Measurements from ENCODE around the gene PXMP2.
"Not testable (repeated sequence)": the region's sequence is repeated elsewhere in the genome, so short reads cannot be mapped to it uniquely, and the experiment has no call there.

Gene PXMP2

GRCh38 chr12:132660996-132661395 is 26.4 kb upstream of the PXMP2 start:
- no peak for DNase-seq

GRCh38 chr12:132661972-132662371 is 25.4 kb upstream of the PXMP2 start:
- DNase-seq: no peak

DNA sequence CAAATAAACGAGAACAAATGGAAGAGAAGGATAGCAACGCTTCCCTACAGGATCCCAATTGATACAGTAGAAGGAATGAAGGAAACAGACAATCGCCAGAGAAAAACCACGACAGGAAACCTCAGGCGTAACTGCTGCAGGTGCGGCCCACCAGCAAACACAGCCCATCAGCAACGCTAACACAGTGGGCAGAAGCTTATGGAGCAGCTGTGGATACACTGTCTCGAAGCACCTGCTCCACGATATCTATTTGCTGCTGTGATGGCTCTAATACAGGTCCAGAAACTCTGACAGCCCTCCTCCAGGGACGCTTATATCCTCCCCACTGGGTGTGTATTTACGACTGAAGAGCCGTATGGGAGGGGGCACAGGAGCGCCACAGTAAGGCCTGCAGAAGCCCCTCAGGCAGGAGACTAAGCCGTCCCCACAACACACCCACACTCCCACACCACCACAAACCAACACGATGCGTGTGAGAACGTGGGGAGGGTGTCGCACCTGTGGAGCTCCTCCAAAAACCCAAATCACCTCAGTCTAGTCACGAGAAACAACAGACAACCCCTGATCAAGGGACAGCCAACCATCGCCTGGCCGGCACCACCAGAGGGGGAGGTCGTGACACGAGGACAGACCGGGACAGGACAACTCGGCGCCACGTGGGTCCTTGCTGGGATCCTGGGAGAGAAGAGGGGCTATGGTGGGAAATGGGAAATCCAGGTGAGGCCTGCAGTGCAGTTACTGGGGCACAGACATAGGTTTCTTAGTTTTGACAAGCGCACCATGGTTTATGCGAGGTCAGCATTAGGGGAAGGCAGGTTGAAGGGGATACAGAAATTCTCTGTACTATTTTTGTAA is 24.3 kb upstream of the PXMP2 start:
- DNase-seq: no peak

DNA sequence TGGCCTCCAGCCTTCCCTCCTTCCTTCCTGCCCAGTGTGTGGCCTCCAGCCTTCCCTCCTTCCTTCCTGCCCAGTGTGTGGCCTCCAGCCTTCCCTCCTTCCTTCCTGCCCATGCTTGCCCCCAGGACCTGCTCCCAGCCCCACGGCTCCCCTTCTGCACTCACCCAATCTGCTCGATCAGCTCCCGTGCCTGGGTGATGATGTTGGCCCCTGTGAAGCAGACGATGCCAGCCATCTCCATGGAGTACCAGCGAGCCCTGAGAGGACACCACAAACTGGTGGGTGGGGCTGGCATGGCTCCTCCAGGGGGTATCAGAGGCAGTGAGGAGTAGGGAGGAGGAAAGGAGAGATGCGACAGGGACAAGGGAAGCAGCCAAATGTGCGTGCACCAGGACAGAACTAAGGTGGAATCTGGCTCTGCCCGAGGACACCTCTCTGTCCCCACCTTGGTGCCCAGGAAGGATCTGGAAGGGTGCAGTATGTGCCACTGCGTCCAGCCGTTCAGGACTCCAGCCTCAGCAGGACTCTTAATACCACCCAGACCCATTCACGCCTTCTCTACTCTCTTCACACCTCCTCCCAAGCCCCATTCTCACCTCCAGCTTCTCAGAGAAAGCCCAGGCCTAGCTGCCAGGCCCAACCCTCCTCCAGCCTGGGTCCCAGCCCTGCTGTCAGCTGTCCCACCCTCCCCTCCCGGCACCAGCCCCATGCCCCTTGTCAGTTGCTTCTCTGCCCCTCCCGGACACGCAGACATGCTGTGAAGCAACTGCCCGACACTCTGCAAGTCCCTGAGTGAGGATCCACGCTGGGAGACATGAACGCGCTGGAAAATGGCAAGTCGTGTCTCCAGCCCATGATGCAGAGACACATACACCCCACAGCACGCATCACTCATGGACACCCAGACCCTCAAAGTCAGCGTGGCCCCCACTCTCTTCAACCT is 22.9 kb upstream of the PXMP2 start:
- DNase-seq: no peak

DNA sequence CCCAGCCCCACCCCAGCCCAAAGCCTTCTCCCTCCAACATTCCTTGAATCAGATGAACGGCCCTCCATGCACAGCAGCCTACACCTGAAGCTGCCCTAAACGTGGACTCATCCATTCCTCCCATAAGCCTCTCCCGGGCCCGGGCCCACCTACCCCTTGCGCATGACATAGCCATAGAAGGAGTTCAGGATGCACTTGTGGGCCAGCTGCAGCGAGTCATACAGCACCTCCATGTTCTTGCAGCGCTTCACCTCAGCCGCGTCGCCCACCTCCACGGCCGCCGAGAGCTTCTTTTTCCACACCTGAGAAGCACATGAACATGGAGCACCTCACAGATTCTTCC is 22.3 kb upstream of the PXMP2 start:
- no peak for DNase-seq

DNA sequence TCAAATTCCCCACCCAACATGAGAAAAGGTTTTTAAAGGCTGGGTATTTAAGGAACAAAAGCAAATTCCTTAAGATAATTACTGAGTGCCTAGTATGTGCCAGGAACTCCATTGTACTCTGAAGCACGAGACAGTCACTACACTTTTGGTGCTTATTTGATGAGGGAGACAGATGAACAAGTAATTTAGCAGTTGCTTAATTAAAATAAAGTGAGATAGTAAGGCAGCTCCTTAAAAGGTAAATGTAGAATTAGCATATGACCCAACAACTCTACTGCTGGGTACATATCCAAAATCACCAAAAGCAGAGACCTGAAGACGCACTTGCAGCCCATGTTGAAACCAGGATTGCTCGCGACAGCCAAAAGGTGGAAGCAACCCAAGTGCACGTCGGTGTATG is 21.6 kb upstream of the PXMP2 start:
- no peak for DNase-seq

- no peak for DNase-seq
Measured at GRCh38 chr12:132668191-132669088, 18.9 kb upstream of the PXMP2 start.

GRCh38 chr12:132669166-132669879 is 18.1 kb upstream of the PXMP2 start:
- DNase-seq: no peak

DNA sequence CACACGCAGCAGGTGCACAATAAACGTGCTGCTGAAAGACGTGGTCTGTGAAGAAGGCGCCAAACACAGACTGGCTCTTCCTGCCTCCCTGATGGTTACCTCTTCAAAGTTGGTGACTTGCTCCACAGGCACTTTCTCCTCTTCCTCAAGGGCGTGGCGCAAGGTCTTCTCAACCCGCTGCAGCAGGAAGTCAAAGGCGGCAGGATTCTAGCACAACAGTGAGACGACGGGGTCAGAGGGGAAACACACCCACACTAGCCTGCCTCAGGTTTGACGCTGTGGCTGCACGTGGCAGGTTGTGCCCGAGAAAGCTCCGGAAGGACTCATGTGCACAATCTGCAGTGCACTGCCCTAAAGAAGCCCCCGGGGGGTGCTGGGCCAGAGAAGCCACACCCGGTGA is 15.3 kb upstream of the PXMP2 start:
- DNase-seq: no peak

DNA sequence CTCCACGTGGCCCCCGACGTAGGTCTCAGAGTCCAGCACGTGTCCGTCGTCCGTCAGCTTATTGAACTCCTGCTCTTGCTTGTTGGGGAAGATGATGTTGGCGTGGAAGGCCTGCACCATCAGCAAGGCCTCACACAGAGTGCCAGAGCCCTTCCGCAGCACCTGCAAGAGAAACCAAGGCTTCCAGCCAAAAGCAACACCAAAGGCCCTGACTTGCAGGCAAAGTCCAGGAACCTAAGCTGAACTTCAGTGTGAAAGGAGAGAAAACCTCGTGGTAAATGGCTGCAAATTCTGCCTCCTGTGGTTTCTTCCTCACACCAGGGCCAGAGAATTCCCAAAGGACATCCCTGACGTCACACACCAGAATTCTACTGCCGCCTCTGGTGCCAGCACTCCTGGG is 14.7 kb upstream of the PXMP2 start:
- no peak for DNase-seq

DNA sequence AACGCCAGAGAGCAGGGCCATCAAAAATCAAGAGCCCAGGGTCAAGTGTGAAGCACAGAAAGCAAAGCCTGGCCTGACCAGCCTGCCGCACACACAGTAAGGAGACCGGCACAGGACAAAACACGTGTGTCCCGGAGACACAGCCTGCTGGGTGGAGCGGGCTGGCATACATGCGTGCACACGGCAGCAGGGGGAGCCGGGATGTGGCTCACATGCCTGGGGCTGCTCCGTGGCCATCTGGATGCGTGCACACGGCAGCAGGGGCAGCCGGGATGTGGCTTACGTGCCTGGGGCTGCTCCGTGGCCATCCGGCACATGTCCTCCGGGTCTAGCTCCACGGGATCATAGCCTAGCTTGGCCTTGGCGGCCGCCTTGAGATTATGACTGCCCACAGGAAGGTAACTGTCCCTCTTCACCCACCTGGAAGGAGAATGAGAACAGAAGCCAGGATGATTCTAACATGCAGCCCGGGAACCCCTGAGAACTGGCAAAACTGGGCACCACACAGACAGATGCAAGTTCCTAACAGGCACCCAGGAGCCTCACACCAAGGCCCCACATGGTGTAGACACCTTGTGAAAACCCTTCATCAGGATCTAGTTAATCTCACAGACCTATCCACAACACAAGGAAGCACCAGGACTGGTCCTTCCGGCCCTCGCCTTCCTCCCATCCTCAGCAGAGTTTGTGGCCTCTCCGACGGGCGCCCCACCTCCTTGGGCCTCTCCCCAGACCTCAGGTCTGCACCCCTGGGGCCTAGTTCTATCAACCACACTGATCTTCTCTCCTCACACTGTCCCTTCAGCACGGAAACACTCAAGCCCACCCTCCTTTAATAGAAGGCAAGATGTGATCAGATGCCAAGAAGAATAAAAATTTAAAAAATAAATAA is 13.9 kb upstream of the PXMP2 start:
- DNase-seq: no peak

- no peak for DNase-seq
Measured at GRCh38 chr12:132674561-132674960, 12.8 kb upstream of the PXMP2 start.

GRCh38 chr12:132675757-132676432 is 11.5 kb upstream of the PXMP2 start:
- DNase-seq: no peak

- DNase-seq: no peak
Measured at GRCh38 chr12:132677492-132677891, 9.9 kb upstream of the PXMP2 start.

- DNase-seq: no peak
Measured at GRCh38 chr12:132685400-132685799, 2.0 kb upstream of the PXMP2 start.

- DNase-seq: no peak
Measured at GRCh38 chr12:132686825-132687210, 569 bp upstream of the PXMP2 start.

- no peak for DNase-seq
Measured at GRCh38 chr12:132689227-132689626, 1.8 kb downstream of the PXMP2 start.

DNA sequence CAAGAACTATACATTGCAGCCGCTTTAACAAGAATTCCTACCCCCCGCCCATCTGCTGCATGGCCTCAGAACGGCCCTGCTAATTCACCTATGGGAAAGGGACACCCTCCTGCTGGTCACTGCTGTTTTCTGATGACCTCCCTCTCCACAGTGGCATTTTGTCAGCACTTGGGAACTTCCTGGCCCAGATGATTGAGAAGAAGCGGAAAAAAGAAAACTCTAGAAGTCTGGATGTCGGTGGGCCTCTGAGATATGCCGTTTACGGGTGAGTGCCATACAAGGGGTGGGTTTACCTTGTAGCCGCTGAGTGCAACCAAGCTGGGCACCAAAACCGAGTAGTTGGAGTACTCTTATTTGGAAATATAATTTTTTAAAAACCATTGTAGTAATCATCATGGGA is 2.7 kb downstream of the PXMP2 start:
- no peak for DNase-seq

DNA sequence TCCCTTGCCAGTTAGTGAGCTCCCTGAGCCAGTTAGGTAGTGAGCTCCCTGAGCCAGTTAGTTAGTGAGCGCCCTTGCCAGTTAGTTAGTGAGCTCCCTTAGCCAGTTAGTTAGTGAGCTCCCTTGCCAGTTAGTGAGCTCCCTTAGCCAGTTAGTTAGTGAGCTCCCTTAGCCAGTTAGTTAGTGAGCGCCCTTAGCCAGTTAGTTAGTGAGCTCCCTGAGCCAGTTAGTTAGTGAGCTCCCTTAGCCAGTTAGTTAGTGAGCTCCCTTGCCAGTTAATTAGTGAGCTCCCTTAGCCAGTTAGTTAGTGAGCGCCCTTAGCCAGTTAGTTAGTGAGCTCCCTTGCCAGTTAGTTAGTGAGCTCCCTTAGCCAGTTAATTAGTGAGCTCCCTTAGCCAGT is 4.6 kb downstream of the PXMP2 start:
- DNase-seq: not testable (repeated sequence)

DNA sequence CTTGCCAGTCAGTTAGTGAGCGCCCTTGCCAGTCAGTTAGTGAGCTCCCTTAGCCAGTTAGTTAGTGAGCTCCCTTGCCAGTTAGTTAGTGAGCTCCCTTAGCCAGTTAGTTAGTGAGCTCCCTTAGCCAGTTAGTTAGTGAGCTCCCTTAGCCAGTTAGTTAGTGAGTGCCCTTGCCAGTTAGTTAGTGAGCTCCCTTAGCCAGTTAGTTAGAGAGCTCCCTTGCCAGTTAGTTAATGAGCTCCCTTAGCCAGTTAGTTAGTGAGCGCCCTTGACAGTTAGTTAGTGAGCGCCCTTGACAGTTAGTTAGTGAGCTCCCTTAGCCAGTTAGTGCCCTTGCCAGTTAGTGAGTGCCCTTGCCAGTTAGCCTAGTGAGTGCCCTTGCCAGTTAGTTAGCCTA is 7.5 kb downstream of the PXMP2 start:
- DNase-seq: not testable (repeated sequence)

- DNase-seq: no peak
Measured at GRCh38 chr12:132695431-132695830, 8.0 kb downstream of the PXMP2 start.
